DLD1 (cell line): ENCODE measurements around the gene TRAF3.

ENCODE experiments used
- in situ Hi-C: cut with HindIII; loops from 2 replicates; pipeline ENCODE4 v1.10.0; 2017; ENCODE audit warnings: low sequenced_read_pairs

The TRAF3 gene

DNA sequence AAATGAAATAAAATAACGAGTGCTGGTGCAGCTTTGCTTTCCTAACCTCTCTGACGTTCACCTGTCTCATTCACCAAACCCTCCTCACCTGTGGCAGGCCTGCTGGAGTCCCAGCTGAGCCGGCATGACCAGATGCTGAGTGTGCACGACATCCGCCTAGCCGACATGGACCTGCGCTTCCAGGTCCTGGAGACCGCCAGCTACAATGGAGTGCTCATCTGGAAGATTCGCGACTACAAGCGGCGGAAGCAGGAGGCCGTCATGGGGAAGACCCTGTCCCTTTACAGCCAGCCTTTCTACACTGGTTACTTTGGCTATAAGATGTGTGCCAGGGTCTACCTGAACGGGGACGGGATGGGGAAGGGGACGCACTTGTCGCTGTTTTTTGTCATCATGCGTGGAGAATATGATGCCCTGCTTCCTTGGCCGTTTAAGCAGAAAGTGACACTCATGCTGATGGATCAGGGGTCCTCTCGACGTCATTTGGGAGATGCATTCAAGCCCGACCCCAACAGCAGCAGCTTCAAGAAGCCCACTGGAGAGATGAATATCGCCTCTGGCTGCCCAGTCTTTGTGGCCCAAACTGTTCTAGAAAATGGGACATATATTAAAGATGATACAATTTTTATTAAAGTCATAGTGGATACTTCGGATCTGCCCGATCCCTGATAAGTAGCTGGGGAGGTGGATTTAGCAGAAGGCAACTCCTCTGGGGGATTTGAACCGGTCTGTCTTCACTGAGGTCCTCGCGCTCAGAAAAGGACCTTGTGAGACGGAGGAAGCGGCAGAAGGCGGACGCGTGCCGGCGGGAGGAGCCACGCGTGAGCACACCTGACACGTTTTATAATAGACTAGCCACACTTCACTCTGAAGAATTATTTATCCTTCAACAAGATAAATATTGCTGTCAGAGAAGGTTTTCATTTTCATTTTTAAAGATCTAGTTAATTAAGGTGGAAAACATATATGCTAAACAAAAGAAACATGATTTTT, 128.2 kb downstream of the TRAF3 start:
- in situ Hi-C loops: no loop called here

DNA sequence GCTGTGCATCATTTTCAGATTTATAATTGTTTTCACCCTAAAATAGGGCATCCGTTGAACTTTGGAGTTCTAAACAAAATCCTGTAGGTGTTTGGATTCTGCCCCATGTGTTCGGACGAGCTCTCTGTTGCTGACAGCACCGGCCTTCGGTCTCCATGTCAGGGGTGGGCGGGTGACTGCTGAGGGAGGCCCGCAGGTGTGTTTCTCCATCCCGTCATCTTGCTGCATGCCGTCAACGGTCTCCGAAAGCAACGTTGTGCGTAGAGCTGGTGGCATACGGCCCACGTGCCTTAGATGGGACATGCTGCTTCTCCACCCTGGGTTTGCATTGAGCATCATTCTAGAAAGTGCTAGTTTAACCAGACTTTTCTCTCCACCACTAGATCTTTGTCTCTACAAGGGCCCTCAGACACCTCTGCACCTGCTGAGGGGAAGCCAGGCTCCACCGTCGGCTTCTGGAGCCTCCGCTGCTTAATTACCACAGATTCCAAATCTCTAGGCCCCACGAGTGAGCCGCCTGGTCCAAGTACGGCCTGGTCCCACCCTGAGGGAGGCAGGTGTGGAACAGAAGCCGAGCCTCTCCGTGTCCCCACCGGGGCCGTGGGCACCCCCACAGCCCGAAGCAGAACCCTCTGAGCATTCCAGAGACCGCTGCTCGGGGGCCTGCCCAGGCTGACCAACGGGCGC, 129.5 kb downstream of the TRAF3 start:
- in situ Hi-C loops: no loop called here

DNA sequence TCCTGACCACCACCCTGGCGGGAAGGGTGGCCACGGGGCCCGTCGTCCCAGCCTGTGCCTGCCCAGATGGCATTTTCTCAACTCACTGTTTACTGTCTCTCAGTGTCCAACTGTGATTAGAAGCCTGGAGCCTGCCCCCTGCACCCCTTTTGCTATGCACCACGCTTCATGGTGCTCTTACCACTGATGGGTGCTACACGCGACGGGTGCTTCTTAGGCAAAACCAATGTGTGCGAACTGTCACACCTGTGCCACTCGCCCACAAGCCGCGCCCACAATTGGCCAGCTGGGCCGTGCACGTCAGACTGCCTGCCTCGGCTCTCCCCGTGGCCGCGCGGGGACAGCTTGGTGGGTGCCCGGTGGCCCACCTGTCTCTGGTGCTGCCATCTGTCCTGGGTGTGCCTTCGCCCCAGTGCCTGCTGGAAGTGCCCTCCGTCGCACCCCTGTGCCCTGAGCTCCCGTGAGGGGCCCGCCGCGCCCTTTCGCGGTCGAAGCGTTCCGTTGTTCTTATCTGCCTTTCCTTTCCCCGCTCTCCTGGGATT, 130.1 kb downstream of the TRAF3 start:
- in situ Hi-C loops: no loop called here

- in situ Hi-C loops: no loop called here
Measured at GRCh38 chr14:102907980-102908730, 130.9 kb downstream of the TRAF3 start.

GRCh38 chr14:102908766-102909455, 131.7 kb downstream of the TRAF3 start:
- in situ Hi-C loops: no loop called here

DNA sequence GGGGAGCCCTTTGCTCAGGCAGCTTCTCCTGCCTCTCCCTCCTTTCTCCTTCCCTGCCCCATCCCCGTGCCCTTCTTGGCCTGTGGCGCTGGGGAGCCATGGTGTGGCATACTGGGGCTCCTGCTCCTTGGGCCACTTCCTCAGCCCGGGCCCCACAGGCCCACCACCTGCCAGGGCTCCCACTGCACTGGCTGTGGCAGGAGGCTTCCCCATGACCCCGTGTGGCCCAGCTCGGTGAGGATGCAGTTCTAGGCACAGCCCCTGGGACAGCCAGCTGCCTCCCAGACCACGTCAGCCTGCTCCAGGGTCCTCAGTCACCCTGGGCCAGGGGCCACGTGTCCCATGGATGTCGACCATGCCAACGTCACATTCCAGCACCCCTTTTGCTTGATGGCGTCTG, 132.2 kb downstream of the TRAF3 start:
- in situ Hi-C loops: no loop called here

- in situ Hi-C loops: no loop called here
Measured at GRCh38 chr14:102909911-102910310, 132.7 kb downstream of the TRAF3 start.

- in situ Hi-C loops: no loop called here
Measured at GRCh38 chr14:102910442-102910841, 133.2 kb downstream of the TRAF3 start.

- in situ Hi-C loops: no loop called here
Measured at GRCh38 chr14:102911541-102911951, 134.3 kb downstream of the TRAF3 start.

DNA sequence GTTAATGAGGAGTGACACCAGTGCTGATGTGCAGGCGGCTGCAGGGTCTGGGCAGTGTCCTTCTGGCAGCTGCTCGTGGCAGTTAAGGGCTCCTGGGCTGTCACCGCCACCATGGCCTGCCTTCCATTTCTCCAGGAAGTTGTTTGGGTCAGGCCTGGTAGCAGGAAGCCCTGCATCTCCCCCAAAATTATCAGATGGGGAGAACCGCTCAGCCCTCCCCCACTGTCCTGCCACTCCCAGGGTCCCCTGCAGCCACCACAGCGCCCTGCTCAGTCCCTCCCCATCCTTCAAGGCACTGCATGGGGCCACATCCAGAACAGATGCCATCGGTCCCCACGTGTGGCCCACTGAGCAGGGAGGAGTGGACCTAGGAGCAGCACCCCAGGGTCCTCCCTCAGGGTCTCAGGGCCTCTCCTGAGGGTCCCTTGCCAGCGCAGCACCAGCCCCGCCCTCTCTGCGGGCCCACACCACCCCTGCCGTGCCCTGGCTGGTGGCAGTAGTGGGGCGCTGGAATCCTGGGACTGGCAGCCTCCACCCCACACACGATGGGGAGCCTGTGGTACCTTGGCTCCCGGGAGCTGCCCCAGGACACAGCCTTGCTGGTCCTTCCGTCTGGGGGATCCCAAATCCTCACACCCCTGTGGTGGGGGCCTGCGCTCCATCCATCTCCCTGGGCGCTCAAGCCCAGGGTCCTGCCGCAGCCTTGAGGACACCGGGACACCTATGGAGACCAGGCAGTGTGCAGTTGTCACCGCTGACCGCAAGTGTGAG, 134.9 kb downstream of the TRAF3 start:
- in situ Hi-C loops: no loop called here

GRCh38 chr14:102913341-102914211, 136.3 kb downstream of the TRAF3 start:
- in situ Hi-C loops: no loop called here

DNA sequence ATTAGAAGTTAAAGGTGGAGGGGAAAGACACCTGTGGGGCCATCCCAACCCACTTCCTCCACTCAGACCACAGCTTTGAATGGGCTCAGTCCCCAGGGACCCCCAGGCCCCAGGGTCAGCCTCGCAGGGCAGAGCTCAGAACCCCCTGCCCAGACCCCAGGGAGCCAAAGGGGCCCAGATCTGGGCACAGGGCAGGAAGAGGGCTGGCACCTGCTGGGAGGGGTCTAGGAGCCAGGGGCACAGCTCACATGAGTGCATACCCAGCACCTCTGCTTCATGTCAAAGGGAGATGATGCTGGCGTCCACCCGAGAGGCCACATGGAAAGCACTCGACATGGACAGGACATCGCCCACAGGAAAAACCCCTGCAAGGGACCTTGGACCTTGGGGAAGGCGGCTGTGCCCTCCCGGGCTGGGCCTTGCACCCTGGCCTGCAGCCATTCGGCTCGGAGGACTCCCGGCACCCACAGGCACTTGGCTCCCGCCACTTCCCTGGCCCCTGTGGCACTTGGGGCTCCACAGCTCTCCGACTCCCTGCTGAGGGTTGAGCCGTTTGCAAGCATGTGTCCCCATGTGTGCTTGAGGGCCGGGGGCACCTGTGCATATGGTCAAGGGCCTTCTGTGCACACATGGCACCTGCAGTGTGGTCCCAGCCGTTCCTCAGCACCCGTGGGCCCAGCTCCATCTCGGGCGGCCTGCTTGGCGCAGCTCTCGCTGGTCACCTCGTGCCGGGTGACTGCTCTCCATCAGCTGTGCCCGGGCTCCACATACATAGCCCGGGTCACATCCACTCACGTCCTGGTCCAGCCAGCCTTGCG, 137.4 kb downstream of the TRAF3 start:
- in situ Hi-C loops: no loop called here

DNA sequence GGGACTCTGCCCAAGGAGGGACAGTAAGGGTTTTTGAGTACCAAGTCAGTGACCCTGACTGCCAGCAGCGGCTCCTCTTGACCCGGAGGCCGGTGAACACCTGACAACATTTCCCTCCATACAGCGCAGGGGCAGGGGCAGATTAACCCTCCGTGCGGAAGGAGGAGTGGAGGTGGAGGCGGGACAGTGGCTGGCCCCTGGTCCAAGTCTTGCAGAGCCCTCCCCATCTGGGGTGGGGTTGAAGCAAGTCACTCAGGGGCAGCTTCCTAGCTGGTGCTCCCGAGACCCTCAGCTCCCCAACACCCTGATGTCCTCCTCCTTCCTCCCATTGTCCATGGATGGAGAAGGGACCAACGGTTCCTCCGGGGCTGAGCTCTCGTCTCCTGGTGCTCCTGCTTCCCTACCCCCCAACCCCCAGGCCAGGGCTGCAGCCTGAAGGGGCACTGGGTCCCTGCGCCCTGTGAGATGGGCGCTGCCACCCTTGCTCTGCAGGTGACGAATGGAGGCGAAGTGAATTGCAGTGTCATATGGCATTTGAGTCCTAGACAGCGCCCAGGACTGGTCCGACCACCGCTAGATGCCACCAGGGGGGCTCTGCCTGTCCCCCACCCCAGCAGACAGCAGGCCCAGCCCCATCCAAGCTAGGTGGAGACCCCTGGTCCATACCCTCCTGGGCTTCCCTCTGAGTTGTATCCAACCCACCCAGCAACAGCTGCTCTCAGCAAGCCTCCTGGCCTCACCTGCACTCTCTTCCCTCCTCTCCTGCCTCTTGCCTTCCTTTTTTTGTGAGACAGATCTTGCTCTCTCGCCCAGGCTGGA, 138.3 kb downstream of the TRAF3 start:
- in situ Hi-C loops: no loop called here

DNA sequence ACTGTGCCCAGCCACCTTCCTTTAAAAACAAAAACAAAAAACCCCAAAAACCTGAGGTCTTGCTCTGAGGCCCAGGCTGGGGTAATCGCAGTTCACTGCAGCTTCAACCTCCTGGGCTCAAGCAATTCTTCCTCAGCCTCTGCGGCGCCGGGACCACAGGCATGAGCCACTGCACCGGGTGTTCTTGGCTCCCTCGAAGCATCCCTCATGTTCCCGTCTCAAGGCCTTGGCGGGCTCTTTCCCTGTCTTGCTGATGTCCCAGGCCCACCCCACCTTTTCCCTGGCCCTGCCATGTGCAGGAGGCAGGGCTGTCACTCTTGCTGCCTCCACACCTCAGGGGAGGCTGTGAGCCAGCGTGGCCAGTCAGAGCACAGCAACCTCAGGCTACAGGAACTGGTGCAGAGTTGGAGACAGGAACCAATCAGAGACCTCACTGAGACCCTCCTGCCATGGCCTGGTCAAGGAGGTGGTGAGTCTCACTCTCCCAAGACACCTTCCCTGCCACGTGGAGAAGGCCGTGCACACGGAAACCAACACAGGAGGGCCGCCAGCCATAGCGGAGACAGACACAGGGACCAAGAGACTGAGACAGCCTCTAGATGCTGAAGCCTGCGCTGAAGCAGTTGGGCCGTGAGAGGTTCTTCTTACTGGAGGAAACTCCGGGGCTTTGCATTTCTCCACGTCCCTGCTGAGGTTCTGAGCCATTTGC, 139.3 kb downstream of the TRAF3 start:
- in situ Hi-C loops: no loop called here

DNA sequence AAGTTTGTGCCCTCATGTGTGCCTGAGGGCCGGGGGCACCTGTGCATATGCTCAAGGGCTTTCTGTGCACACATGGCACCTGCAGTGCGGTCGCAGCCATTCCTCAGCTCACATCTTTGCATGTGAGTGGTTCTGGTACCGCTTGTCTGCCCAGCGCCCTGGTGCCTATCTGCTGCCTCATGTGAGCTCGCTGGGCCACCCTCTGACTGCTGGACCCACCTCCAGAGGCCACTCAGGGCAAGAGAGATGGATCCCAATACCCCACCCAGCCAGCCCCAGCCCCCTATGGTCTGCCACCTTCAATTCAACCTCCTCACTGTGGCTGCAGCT, 139.8 kb downstream of the TRAF3 start:
- in situ Hi-C loops: no loop called here

DNA sequence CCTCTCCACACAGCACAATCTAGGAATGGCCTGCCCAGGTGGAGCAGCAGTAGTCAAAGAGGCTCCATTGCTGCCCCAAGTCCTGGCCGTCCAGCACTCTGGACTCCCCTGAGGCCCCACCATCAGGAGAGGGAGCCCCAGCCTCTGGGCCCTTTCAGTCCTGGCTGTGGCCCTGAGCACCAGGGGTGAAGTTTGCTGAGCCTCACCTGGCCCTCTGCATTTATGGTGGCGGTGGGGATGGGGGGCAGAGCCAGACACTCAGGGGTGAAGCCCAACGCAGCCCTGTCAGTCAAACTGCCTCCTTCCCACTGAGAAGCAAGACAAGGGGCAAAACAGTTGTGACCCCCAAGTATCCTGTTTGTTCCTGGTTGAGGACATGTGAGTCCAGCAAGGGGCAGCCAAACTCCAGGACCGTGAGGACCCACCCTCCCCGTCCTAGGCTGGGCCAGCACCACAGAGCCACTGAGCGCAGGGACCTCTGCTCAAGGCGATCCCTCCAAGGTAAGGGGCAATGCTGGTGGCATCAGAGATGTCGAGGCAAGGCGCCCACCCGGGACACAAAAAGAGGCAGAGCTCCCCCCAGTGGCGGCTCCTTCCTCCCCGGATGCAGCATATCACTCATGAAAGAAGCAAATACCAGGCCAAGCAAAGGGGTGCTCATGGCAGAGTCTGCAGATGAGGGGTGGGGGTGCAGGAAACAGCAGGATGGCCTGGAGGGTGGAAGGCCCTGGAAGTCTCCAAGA, 140.4 kb downstream of the TRAF3 start:
- in situ Hi-C loops: no loop called here
